Skeletal muscle tissue (tissue), 4 donors: ENCODE data around the gene KCNIP1. TPM values are rescaled to one million over a fixed set of nuclear protein-coding genes. Genes with fewer than 3 reads are reported as not detected.
"Not testable (repeated sequence)": the region's sequence is repeated elsewhere in the genome, so short reads cannot be mapped to it uniquely, and the experiment has no call there.

ENCODE experiments used
- H3K27ac ChIP-seq: one replicate; pipeline ENCODE4 v1.7.0; 2013; ENCODE audit warnings: mild to moderate bottlenecking, low read depth, low read length, inconsistent platforms
- H3K27me3 ChIP-seq, 3 donors: one replicate each; pipeline ENCODE4 v1.7.0; 2013; ENCODE audit warnings: low read length in 3 of 3; ENCODE audit not compliant: control insufficient read depth in 3 of 3, insufficient read depth in 3 of 3
- H3K36me3 ChIP-seq, 3 donors: one replicate each; pipeline ENCODE4 v1.7.0; 2013; ENCODE audit warnings: low read length in 3 of 3; ENCODE audit not compliant: control insufficient read depth in 3 of 3, insufficient read depth in 3 of 3
- H3K4me1 ChIP-seq, 3 donors: one replicate each; pipeline ENCODE4 v1.7.0; 2013; ENCODE audit warnings: low read length in 3 of 3, mild to moderate bottlenecking in 3 of 3; ENCODE audit not compliant: control insufficient read depth in 3 of 3, insufficient read depth in 3 of 3
- H3K4me3 ChIP-seq, 3 donors: one replicate each; pipeline ENCODE4 v1.7.0; 2013; ENCODE audit warnings: low read length in 3 of 3
- H3K9ac ChIP-seq, 3 donors: one replicate each; pipeline ENCODE4 v1.7.0; 2013; ENCODE audit warnings: low read length in 3 of 3, mild to moderate bottlenecking in 3 of 3, moderate library complexity in 2 of 3, low read depth in 1 of 3
- H3K9me3 ChIP-seq, 3 donors: one replicate each; pipeline ENCODE4 v1.7.0; 2013; ENCODE audit warnings: low read length in 3 of 3; ENCODE audit not compliant: control insufficient read depth in 3 of 3
- total RNA-seq: library from RNA; depleted of rRNA; stranded (reverse); fragments of >200 nt; gene quantifications from one replicate; pipeline ENCODE4 v1.2.3, GENCODE V29; 2014
- donor health status: Osteomylitis.

The KCNIP1 gene
- total RNA-seq, 1 donor from 2014 or later = 4.2 TPM

- Histone ChIP-seq H3K27ac (no peak overlapping the region), H3K9ac (no peak overlapping the region), H3K27me3 (peaks cover 8 to 21% (median 11%) of the 10 kb centered on the region in 3 donors), H3K36me3 (no peaks in the 10 kb centered on the region), H3K4me1 (peaks cover 9 to 16% (median 10%) of the 10 kb centered on the region in 3 donors), H3K4me3 (no peak overlapping the region), H3K9me3 (no peaks in the 10 kb centered on the region)
These were observed 249.5 kb downstream of the KCNIP1 start for GRCh38 chr5:170753311-170753710.

- Histone ChIP-seq H3K27me3 (peaks cover 8 to 28% (median 8%) of the 10 kb centered on the region in 3 donors), H3K4me1 (peaks cover 9 to 10% (median 10%) of the 10 kb centered on the region in 3 donors)
- H3K36me3 ChIP-seq, H3K9ac ChIP-seq, H3K4me3 ChIP-seq, H3K9me3 ChIP-seq, H3K27ac ChIP-seq: not testable (repeated sequence)
These were observed 250.7 kb downstream of the KCNIP1 start for GRCh38 chr5:170754508-170754907.

GRCh38 chr5:170755679-170756456, 252.0 kb downstream of the KCNIP1 start:
- Histone ChIP-seq H3K27ac (no peak overlapping the region), H3K9me3 (no peaks in the 10 kb centered on the region), H3K36me3 (no peaks in the 10 kb centered on the region), H3K4me1 (peaks cover 9 to 10% (median 10%) of the 10 kb centered on the region in 3 donors), H3K9ac (no peak overlapping the region), H3K4me3 (no peak overlapping the region), H3K27me3 (peaks cover 0 to 31% (median 17%) of the 10 kb centered on the region in 3 donors)

GRCh38 chr5:170756691-170757090, 252.9 kb downstream of the KCNIP1 start:
- Histone ChIP-seq H3K36me3 (no peaks in the 10 kb centered on the region), H3K27ac (peak overlapping the region; percentile 13)

GRCh38 chr5:170757182-170757601, 253.4 kb downstream of the KCNIP1 start:
- Histone ChIP-seq H3K9ac (no peak overlapping the region), H3K27me3 (peaks cover 0 to 27% (median 14%) of the 10 kb centered on the region in 3 donors), H3K9me3 (no peaks in the 10 kb centered on the region), H3K4me1 (peaks cover 9 to 10% (median 10%) of the 10 kb centered on the region in 3 donors), H3K36me3 (no peaks in the 10 kb centered on the region), H3K4me3 (no peak overlapping the region), H3K27ac (peak overlapping the region; percentile 13)

More at GRCh38 chr5:170756691-170757090, 252.9 kb downstream of the KCNIP1 start:
- H3K4me1 ChIP-seq = peaks cover 9 to 10% (median 10%) of the 10 kb centered on the region in 3 donors
- H3K9me3 ChIP-seq = no peaks in the 10 kb centered on the region
- H3K9ac ChIP-seq = no peak overlapping the region
- H3K27me3 ChIP-seq = peaks cover 0 to 29% (median 14%) of the 10 kb centered on the region in 3 donors
- no peak overlapping the region for H3K4me3 ChIP-seq

GRCh38 chr5:170757669-170758068, 253.8 kb downstream of the KCNIP1 start:
- Histone ChIP-seq H3K36me3 (no peaks in the 10 kb centered on the region), H3K4me3 (no peak overlapping the region), H3K9ac (no peak overlapping the region), H3K27me3 (peaks cover 0 to 24% (median 14%) of the 10 kb centered on the region in 3 donors), H3K4me1 (peaks cover 9 to 10% (median 9%) of the 10 kb centered on the region in 3 donors), H3K9me3 (no peaks in the 10 kb centered on the region), H3K27ac (no peak overlapping the region)

- no peaks in the 10 kb centered on the region for H3K9me3 ChIP-seq
- H3K4me1 ChIP-seq = peaks cover 8 to 10% (median 9%) of the 10 kb centered on the region in 3 donors
- H3K9ac ChIP-seq = no peak overlapping the region
- H3K27ac ChIP-seq = no peak overlapping the region
- H3K27me3 ChIP-seq = peaks cover 0 to 24% (median 14%) of the 10 kb centered on the region in 3 donors
- no peak overlapping the region for H3K4me3 ChIP-seq
- H3K36me3 ChIP-seq = no peaks in the 10 kb centered on the region
These were observed 254.7 kb downstream of the KCNIP1 start for GRCh38 chr5:170758481-170758880.

- no peak overlapping the region for H3K4me3 ChIP-seq
- peaks cover 8 to 10% (median 9%) of the 10 kb centered on the region in 3 donors for H3K4me1 ChIP-seq
- H3K9me3 ChIP-seq = no peaks in the 10 kb centered on the region
- H3K27me3 ChIP-seq = peaks cover 0 to 24% (median 14%) of the 10 kb centered on the region in 3 donors
- no peaks in the 10 kb centered on the region for H3K36me3 ChIP-seq
- no peak overlapping the region for H3K9ac ChIP-seq
- H3K27ac ChIP-seq = no peak overlapping the region
These were observed 256.3 kb downstream of the KCNIP1 start for GRCh38 chr5:170760113-170760512.

GRCh38 chr5:170761048-170761707, 257.4 kb downstream of the KCNIP1 start:
- no peak overlapping the region for H3K4me3 ChIP-seq
- H3K9ac ChIP-seq = no peak overlapping the region
- H3K36me3 ChIP-seq = no peaks in the 10 kb centered on the region
- H3K9me3 ChIP-seq = no peaks in the 10 kb centered on the region
- H3K27ac ChIP-seq = no peak overlapping the region
- peaks cover 0 to 24% (median 14%) of the 10 kb centered on the region in 3 donors for H3K27me3 ChIP-seq
- peaks cover 5 to 10% (median 9%) of the 10 kb centered on the region in 3 donors for H3K4me1 ChIP-seq

GRCh38 chr5:170761708-170762066, 257.9 kb downstream of the KCNIP1 start:
- no peak overlapping the region for H3K4me3 ChIP-seq
- H3K4me1 ChIP-seq = peaks cover 5 to 8% (median 5%) of the 10 kb centered on the region in 3 donors
- no peak overlapping the region for H3K27ac ChIP-seq
- no peaks in the 10 kb centered on the region for H3K9me3 ChIP-seq
- H3K36me3 ChIP-seq = no peaks in the 10 kb centered on the region
- peaks cover 0 to 24% (median 14%) of the 10 kb centered on the region in 3 donors for H3K27me3 ChIP-seq
- no peak overlapping the region for H3K9ac ChIP-seq
